Astrocyte (in vitro differentiated cells and primary cell): ENCODE measurements around the gene HSD17B13. TPM values are rescaled to one million over a fixed set of nuclear protein-coding genes. Genes with fewer than 3 reads are reported as not detected.
A peak's percentile ranks its signal among the peaks of the same experiment; 100 is the strongest.
"Not testable (repeated sequence)": the region's sequence is repeated elsewhere in the genome, so short reads cannot be mapped to it uniquely, and the experiment has no call there.

Experiments
- DNase-seq: peaks from one replicate; pipeline ENCODE4 v3.0.0-alpha.2; 2010; ENCODE audit warnings: low read depth
- FAIRE-seq: peaks from 2 replicates; lab custom pipeline; 2011; peaks lifted over from hg19 to GRCh38; lab: Jason Lieb, UNC
- H2AFZ ChIP-seq: 2 replicates; pipeline ENCODE4 v1.6.0; 2012; ENCODE audit warnings: low read depth, low read length, inconsistent platforms
- H3K27ac ChIP-seq: 2 replicates; pipeline ENCODE4 v1.5.1; 2011; ENCODE audit warnings: low read depth, low read length, inconsistent platforms
- H3K27me3 ChIP-seq: 2 replicates; pipeline ENCODE4 v1.6.0; 2011; ENCODE audit warnings: low read length, inconsistent platforms; ENCODE audit not compliant: insufficient read depth
- H3K36me3 ChIP-seq: 2 replicates; pipeline ENCODE4 v1.5.1; 2011; ENCODE audit warnings: low read length, inconsistent platforms; ENCODE audit not compliant: insufficient read depth
- H3K4me1 ChIP-seq: 2 replicates; pipeline ENCODE4 v1.5.1; 2011; ENCODE audit warnings: low read length, inconsistent platforms; ENCODE audit not compliant: insufficient read depth
- H3K4me2 ChIP-seq: 2 replicates; pipeline ENCODE4 v1.6.0; 2012; ENCODE audit warnings: low read length, inconsistent platforms
- H3K4me3 ChIP-seq: 2 replicates; pipeline ENCODE4 v1.5.1; 2011; ENCODE audit warnings: low read depth, mild to moderate bottlenecking, low read length, inconsistent platforms; ENCODE audit not compliant: insufficient read depth
- H3K79me2 ChIP-seq: 2 replicates; pipeline ENCODE4 v1.6.0; 2012; ENCODE audit warnings: mild to moderate bottlenecking, low read length, inconsistent platforms; ENCODE audit not compliant: insufficient read depth
- H3K9ac ChIP-seq: 2 replicates; pipeline ENCODE4 v1.6.0; 2012; ENCODE audit warnings: mild to moderate bottlenecking, low read length, inconsistent platforms
- H3K9me3 ChIP-seq: 2 replicates; pipeline ENCODE4 v1.5.1; 2012; ENCODE audit warnings: low read depth, mild to moderate bottlenecking, low read length, inconsistent platforms; ENCODE audit not compliant: insufficient read depth
- H4K20me1 ChIP-seq: 2 replicates; pipeline ENCODE4 v1.6.0; 2012; ENCODE audit warnings: low read length, inconsistent platforms; ENCODE audit not compliant: insufficient read depth
- H3K27ac Mint-ChIP-seq: one replicate; pipeline ENCODE4 v1.8.0; 2021; ENCODE audit warnings: mild to moderate bottlenecking, mixed read lengths; ENCODE audit not compliant: unreplicated experiment
- H3K27me3 Mint-ChIP-seq: one replicate; pipeline ENCODE4 v1.8.0; 2021; ENCODE audit warnings: low read depth, mixed read lengths; ENCODE audit not compliant: unreplicated experiment
- H3K36me3 Mint-ChIP-seq: one replicate; pipeline ENCODE4 v1.8.0; 2021; ENCODE audit warnings: low read depth, mixed read lengths; ENCODE audit not compliant: unreplicated experiment
- H3K4me1 Mint-ChIP-seq: one replicate; pipeline ENCODE4 v1.8.0; 2021; ENCODE audit warnings: low read depth, mixed read lengths; ENCODE audit not compliant: unreplicated experiment
- H3K4me3 Mint-ChIP-seq: one replicate; pipeline ENCODE4 v1.8.0; 2021; ENCODE audit warnings: mild to moderate bottlenecking, moderate library complexity, mixed read lengths; ENCODE audit not compliant: unreplicated experiment
- H3K9me3 Mint-ChIP-seq: one replicate; pipeline ENCODE4 v1.8.0; 2021; ENCODE audit warnings: mild to moderate bottlenecking, mixed read lengths; ENCODE audit not compliant: unreplicated experiment
- CTCF ChIP-seq: IDR thresholded peaks from 2 replicates; pipeline ENCODE4 v1.5.1; 2011; ENCODE audit warnings: low read depth, mild to moderate bottlenecking, inconsistent platforms, low read length, moderate library complexity; ENCODE audit not compliant: insufficient read depth
- EZH2 ChIP-seq: IDR thresholded peaks from 2 replicates; pipeline ENCODE4 v1.6.1; 2012; ENCODE audit warnings: mild to moderate bottlenecking, low read length, inconsistent platforms; ENCODE audit not compliant: insufficient read depth
- total RNA-seq: library from RNA; stranded (reverse); gene quantifications from 2 replicates; pipeline ENCODE4 v1.2.1, GENCODE V29; 2021

The HSD17B13 gene
- total RNA-seq, 1 donor from 2014 or later: 0.09 TPM

GRCh38 chr4:87304745-87305432 lies 17.8 kb downstream of the HSD17B13 start:
- DNase-seq (peak; percentile 52), FAIRE-seq (no peak)
- TF ChIP-seq CTCF: no peak
- no peak for TF ChIP-seq EZH2
- Histone ChIP-seq H3K4me1 (no peaks in the 10 kb centered on the region), H3K27me3 (no peaks in the 10 kb centered on the region), H2AFZ (no peak overlapping the region), H3K36me3 (no peaks in the 10 kb centered on the region), H3K4me3 (no peak overlapping the region), H3K4me2 (no peak overlapping the region), H3K79me2 (no peaks in the 10 kb centered on the region), H3K27ac (no peak overlapping the region), H4K20me1 (no peaks in the 10 kb centered on the region), H3K9me3 (no peaks in the 10 kb centered on the region), H3K9ac (no peak overlapping the region)
- Mint-ChIP-seq H3K27ac (no peak overlapping the region), H3K4me1 (no peaks in the 10 kb centered on the region), H3K4me3 (no peak overlapping the region), H3K27me3 (no peaks in the 10 kb centered on the region), H3K36me3 (no peaks in the 10 kb centered on the region), H3K9me3 (no peaks in the 10 kb centered on the region)

- Histone ChIP-seq H3K79me2 (no peaks in the 10 kb centered on the region), H3K27ac (no peak overlapping the region), H4K20me1 (no peaks in the 10 kb centered on the region), H3K9me3 (no peaks in the 10 kb centered on the region), H2AFZ (no peak overlapping the region), H3K9ac (no peak overlapping the region), H3K4me3 (no peak overlapping the region), H3K4me2 (no peak overlapping the region), H3K27me3 (no peaks in the 10 kb centered on the region), H3K36me3 (no peaks in the 10 kb centered on the region), H3K4me1 (no peaks in the 10 kb centered on the region)
- Mint-ChIP-seq H3K4me1 (no peaks in the 10 kb centered on the region), H3K27me3 (no peaks in the 10 kb centered on the region), H3K27ac (no peak overlapping the region), H3K4me3 (no peak overlapping the region), H3K36me3 (no peaks in the 10 kb centered on the region), H3K9me3 (no peaks in the 10 kb centered on the region)
- no peak for DNase-seq
- TF ChIP-seq CTCF (no peak), EZH2 (no peak)
- FAIRE-seq: no peak
Measured at GRCh38 chr4:87299898-87300297, 22.8 kb downstream of the HSD17B13 start.

GRCh38 chr4:87298362-87298761 lies 24.3 kb downstream of the HSD17B13 start:
- FAIRE-seq (no peak), DNase-seq (no peak)
- Histone ChIP-seq H3K36me3 (no peaks in the 10 kb centered on the region), H3K9ac (no peak overlapping the region), H3K4me2 (no peak overlapping the region), H3K4me1 (no peaks in the 10 kb centered on the region), H3K79me2 (no peaks in the 10 kb centered on the region), H2AFZ (no peak overlapping the region), H3K27ac (no peak overlapping the region), H3K4me3 (no peak overlapping the region), H3K9me3 (no peaks in the 10 kb centered on the region), H4K20me1 (no peaks in the 10 kb centered on the region), H3K27me3 (no peaks in the 10 kb centered on the region)
- Mint-ChIP-seq H3K27ac (no peak overlapping the region), H3K4me3 (no peak overlapping the region), H3K36me3 (no peaks in the 10 kb centered on the region), H3K27me3 (no peaks in the 10 kb centered on the region), H3K9me3 (peaks cover 6% of the 10 kb centered on the region), H3K4me1 (no peaks in the 10 kb centered on the region)
- TF ChIP-seq EZH2 (no peak), CTCF (no peak)

GRCh38 chr4:87294911-87295310 lies 27.8 kb downstream of the HSD17B13 start:
- not testable (repeated sequence) for H3K27ac Mint-ChIP-seq, H3K4me1 Mint-ChIP-seq

More at GRCh38 chr4:87294911-87295310, 27.8 kb downstream of the HSD17B13 start:
- not testable (repeated sequence) for H3K9ac ChIP-seq, H4K20me1 ChIP-seq, H3K9me3 Mint-ChIP-seq, H3K79me2 ChIP-seq, H3K27me3 ChIP-seq, H3K4me3 Mint-ChIP-seq, DNase-seq, H3K4me3 ChIP-seq, FAIRE-seq, H3K4me2 ChIP-seq, H3K4me1 ChIP-seq, H3K36me3 Mint-ChIP-seq, H3K36me3 ChIP-seq, H2AFZ ChIP-seq, H3K27ac ChIP-seq, H3K9me3 ChIP-seq, H3K27me3 Mint-ChIP-seq
